ENCODE results near the gene IGSF8.

The IGSF8 gene

DNA sequence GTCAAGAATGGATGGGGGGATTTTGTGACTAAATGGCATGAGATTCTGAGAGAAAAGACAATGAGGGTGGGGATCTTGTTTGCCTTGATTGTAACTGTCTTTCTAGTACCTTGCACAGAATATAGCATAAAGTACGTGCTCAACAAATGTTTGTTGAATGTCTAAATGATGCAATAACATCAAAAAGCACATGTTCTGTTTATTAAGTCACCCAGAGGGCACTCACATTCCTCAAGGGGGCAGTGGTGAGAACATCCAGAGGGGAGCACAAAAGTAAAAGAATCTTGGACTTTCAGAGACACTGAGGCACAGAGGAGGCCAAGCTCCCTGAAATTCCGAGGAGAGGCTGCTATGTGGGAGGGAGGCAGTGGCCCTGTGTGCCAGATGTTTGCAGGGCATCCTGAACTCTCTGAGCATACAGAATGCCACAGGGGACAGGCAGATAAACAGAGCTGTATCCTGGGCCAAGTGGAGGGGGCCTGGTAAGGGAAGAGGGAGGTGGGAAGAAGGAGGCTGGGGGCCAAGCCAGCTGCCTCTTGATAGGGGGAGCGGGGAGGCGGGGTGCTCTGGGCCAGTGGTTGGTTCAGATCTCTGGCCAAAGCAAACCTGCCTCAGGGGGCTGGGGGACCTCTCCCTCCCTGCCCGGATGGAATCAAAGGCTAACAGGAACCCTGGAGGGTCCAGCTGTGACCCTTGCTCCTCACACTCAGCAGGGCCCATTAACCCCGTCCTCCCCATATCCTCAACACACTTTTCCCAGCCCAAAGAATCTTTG, 10.7 kb upstream of the IGSF8 start:
- in situ Hi-C loops (cut with HindIII; ENCODE audit: low sequenced_read_pairs): loop anchor here (10.0 kb wide), 1 partner anchor 536 kb away; the partner anchor contains the start of gene SLAMF1

DNA sequence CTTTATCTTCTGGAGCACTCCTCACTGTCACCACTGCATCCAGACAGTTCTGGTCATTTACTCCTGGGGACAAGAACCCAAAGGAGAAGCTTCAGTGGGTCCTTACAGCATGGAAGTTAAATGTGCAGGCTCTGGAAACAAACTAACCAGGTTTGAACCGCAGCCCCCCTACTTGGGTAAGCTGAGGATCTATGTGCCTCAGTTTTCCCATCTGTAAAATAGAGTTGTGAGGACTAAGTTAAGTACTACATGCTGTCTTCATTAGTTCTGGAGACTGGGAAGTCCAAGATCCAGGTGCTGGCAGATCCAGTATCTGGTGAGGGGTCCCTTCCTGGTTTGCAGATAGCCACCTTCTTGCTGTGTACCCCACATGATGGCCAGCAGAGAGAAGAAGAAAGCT, 9.1 kb upstream of the IGSF8 start:
- in situ Hi-C loops (cut with HindIII; ENCODE audit: low sequenced_read_pairs): loop anchor here (10.0 kb wide), 1 partner anchor 537 kb away; the partner anchor contains the start of gene SLAMF1

DNA sequence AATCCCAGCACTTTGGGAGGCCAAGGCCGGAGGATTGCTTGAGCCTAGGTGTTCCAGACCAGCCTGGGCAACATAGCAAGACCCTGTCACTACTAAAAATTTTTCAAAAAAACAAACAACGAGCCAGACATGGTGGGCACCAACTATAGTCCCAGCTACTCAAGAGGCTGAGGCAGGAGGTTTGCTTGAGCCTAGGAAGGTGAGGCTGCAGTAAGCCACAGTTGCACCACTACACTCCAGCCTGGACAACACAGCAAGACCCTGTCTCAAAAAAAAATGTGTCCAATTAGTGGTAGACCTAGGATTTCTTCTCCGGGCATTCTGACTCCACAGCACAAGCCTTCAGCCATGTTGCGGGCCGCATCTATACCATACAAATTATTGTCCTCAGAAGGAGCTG, 6.7 kb upstream of the IGSF8 start:
- in situ Hi-C loops (cut with HindIII; ENCODE audit: low sequenced_read_pairs): loop anchor here (10.0 kb wide), 1 partner anchor 540 kb away; the partner anchor contains the start of gene SLAMF1

DNA sequence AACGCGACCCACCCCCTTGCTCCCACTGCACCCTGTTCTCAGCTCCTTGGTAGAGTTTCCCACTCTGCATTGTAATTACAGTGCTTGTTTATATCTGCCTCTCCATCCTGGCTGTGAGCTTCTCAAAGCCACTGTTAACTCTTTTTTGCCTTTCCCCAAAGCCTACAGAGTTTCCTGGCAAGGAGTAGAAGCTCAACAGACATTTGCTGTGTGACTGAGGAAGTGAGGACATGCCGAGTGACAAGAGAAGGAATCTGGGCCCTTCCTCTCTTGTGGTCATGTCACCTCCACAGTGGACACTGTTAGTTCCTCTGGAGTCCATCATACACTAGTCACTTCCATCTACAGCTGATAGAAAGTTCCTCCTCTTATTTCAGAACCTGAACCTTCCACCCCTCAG, 6.1 kb upstream of the IGSF8 start:
- in situ Hi-C loops (cut with HindIII; ENCODE audit: low sequenced_read_pairs): loop anchor here (10.0 kb wide), 1 partner anchor 540 kb away; the partner anchor contains the start of gene SLAMF1

- in situ Hi-C loops (cut with HindIII; ENCODE audit: low sequenced_read_pairs): loop anchor here (10.0 kb wide), 1 partner anchor 541 kb away; the partner anchor contains the start of gene SLAMF1
Measured at GRCh38 chr1:160103658-160104408, 5.4 kb upstream of the IGSF8 start.

DNA sequence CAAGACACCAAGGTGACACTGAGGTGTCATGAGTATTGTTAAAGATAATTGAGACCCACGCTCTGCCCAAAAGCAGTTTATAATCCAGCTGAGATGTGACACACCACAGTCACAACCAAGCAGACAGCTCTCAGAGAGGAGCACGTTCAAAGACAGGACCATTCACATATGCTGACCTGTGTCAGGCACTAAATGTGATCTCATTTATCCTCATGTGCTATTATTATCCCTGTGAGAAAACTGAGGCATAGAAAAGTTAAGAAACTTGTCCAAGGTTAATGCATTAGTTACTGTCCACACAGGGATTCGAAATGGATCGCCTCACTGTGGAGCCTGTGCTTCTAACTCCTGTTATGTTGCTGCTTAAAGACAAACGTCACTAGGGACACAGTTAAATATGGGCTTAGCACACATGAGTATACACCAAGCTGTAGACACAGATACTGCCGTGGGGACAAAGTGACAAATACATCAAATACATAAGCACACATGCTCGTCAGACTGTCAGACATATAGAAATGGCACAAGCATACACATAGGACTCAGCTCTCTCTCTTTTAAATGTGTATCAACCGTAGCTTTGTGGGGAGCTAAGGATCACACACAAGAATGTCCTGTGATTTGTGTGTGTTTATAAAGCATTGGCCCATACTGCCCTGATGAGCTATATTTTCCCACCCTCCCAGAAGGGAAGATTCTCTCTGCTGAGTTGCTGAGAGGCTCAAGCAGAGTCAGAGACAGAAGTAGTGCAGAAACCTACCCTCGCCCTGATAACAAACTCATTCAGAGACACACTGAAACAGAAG, 3.5 kb upstream of the IGSF8 start:
- in situ Hi-C loops (cut with HindIII; ENCODE audit: low sequenced_read_pairs): loop anchor here (10.0 kb wide), 1 partner anchor 543 kb away; the partner anchor contains the start of gene SLAMF1

- in situ Hi-C loops (cut with HindIII; ENCODE audit: low sequenced_read_pairs): loop anchor here (10.0 kb wide), 1 partner anchor 544 kb away; the partner anchor contains the start of gene SLAMF1
Measured at GRCh38 chr1:160101037-160101716, 2.8 kb upstream of the IGSF8 start.

GRCh38 chr1:160099716-160100375, 1.4 kb upstream of the IGSF8 start:
- in situ Hi-C loops (cut with HindIII; ENCODE audit: low sequenced_read_pairs): loop anchor here (10.0 kb wide), 1 partner anchor 545 kb away; the partner anchor contains the start of gene SLAMF1

DNA sequence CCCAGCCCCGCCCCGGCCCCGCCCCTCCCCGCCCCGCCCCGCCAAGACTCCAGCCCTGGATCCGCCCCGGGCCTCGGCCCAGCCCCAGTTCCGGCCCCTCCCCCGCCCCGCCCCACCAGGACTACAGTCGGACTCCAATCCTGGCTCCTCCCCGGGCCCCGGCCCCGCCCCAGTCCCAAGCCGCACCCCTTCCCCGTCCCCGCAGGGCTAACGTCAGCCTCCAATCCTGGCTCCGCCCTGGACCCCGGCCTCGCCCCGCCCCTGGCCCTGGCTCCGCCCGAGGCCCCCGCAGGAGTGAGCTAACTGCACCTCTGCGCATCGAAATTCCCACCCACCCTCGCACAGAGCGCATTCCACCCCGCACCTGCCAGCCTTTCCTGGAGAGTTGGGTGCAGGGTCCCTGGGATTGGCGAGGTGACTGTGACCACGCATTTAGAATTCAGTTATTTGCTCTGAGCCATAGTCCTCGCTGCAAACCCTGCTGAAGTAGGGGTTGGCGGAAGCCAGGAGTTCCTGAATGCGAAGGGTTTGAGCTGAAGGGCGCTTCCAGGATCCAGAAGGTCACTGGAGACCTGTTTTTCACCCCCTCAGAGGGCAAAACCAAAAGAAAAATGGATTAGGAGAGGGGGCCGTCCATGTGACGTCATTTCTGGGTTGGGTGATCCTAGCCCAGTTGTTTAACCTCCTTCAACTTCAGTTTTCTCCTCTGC, 588 bp upstream of the IGSF8 start:
- in situ Hi-C loops (cut with HindIII; ENCODE audit: low sequenced_read_pairs): no loop called here

GRCh38 chr1:160097151-160097910, 1.1 kb downstream of the IGSF8 start:
- in situ Hi-C loops (cut with HindIII; ENCODE audit: low sequenced_read_pairs): no loop called here

GRCh38 chr1:160096274-160097116, 1.9 kb downstream of the IGSF8 start:
- in situ Hi-C loops (cut with HindIII; ENCODE audit: low sequenced_read_pairs): no loop called here

DNA sequence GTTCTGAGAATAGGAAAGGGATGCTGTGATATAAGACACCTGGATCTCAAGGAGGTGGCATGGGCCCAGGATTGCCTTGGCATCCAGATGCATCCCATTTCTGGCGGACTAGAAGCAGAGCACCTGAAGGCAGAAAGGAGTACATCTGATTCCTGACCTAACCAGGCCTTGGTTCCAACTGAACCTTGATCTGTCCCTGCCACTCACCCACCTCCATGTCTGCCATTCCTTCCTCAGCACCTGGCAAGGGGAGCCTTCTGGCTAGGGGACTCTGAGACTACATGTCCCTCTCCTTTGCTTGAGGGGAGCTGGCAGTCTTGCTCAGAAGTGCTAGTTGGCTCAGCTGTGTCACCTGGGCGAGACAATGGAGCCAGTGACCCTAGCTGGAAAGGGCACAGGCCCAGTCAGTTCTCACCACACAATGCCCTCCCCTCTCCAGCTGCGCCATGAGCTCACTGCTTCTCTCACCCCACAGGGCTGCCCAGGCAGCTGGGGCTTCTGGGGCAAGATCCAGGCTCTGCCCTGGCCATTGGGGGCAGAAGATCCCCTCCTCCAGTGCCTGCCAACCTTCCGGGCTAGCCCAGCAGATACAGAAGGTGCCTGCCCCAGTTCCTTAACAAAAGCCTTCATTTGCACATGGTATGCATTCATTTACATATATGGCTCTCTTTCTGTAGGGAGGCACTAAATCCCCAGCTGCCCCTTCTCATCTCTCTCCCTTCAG, 2.9 kb downstream of the IGSF8 start:
- in situ Hi-C loops (cut with HindIII; ENCODE audit: low sequenced_read_pairs): no loop called here

GRCh38 chr1:160094806-160095205, 3.6 kb downstream of the IGSF8 start:
- in situ Hi-C loops (cut with HindIII; ENCODE audit: low sequenced_read_pairs): no loop called here

DNA sequence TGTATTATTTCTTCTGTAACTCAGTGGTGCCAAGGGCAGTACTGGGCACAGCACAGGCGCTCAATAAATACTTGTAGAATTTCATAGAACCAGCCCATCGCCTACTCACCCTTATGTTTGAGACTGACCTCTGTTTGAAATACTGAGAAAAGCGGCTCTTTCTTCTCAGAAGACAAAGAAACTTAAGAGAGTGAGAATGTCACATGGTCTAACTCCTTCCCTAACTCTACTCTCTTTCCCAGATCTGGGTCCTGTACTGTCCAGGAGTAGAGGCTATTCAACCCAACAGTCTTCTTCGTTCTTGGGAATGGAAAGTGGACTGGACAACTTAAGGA, 4.2 kb downstream of the IGSF8 start:
- in situ Hi-C loops (cut with HindIII; ENCODE audit: low sequenced_read_pairs): no loop called here

DNA sequence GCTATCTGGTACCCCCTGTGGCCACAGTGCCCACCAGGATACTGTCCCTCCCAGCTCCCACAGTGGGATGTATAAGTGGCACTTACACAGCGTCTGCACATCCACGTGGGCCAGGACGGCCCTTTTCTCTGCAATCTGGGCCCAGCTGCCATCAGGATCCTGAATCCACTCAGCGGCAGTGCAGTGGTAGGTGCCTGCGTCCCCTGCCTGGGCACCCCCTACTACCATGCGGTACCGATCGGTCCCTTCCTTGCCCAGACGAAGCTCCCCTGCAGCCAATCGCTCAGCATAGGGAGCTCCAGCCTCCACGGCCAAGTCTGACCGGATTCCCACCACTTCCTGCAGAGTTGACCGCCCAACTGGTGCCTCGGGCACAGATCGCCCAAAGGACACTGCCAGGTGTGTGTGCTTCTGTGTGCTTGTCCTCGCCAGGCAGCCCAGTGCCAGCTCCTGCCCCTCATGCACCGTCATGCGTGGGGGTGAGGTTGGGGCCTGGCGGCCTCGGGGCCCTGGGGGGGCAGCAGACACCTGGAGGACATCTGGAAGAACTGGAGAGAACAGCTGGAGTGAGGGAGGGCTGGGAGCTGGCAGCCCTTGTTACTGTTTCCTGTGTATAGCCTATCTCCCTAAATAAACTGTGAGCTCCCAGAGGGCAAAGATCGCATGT, 4.7 kb downstream of the IGSF8 start:
- in situ Hi-C loops (cut with HindIII; ENCODE audit: low sequenced_read_pairs): no loop called here

DNA sequence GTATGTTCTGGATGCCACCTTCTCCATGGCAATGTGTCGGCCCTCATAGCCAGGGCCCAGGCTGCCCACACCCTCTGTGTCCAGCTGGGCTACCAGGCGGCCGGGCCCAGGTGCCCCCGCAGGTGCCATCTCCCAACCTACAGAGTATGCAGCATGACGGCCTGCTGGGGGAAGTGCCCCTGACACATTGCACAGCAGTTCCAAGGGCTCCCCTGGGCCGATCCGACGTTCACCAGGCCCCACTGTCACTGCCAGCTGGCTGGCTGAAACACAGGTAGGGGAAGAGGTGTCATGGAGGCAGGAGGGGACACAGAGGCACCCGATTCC, 5.4 kb downstream of the IGSF8 start:
- in situ Hi-C loops (cut with HindIII; ENCODE audit: low sequenced_read_pairs): no loop called here
